Measurements from ENCODE around the gene ARIH2. TPM values are rescaled to one million over a fixed set of nuclear protein-coding genes. Genes with fewer than 3 reads are reported as not detected.
A peak's percentile ranks its signal among the peaks of the same experiment; 100 is the strongest.

Gene ARIH2
- total RNA-seq, 4 donors from 2014 or later, result 92.2 to 143 (median 123) TPM

DNA sequence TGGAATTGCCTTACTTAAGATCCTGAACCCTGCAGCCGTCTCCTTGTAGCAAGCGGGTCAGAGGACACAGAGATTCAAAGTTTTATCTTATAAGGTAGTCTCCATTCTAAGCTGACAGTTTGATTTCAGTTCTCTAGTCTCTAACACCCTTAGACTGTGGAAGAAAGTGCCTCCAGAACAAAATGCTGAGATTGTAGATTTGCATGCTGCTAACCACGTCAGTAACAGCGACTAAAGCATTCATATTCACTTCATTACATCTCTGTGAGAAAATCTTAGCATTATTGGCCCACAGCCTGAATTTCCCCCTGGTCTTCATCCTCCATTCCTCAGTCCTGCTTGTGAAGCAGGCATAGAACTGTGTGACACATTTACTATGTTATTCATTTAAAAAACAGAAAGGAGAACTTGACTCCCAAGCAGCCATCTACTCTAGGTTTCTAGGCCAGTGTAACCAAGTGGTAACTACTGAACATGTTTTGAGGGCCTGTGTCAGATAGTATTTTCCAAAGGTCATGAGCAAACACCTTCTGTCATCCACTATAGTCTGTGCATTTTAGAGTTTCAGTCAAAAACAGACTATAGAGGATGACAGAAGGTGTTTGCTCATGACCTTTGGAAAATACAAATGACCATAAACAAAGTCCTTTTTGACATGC, 27.4 kb downstream of the ARIH2 start:
- H3K27ac ChIP-seq, result no peak overlapping the region
- no peaks in the 10 kb centered on the region for H3K9me3 ChIP-seq
- no peak for ATAC-seq
- no peaks in the 10 kb centered on the region for H3K27me3 ChIP-seq
- H3K36me3 ChIP-seq, result peaks cover 0 to 11% of the 10 kb centered on the region in 2 donors
- WGBS, 2 donors (ENCODE audit: low coverage in 1 of 2), result 75 to 84% methylated on average over 4 of the region's 4 CpGs
- H3K4me3 ChIP-seq, result no peak overlapping the region
- peaks cover 0 to 16% (median 5%) of the 10 kb centered on the region in 3 donors for H3K4me1 ChIP-seq
- TF ChIP-seq POLR2AphosphoS5 (IDR thresholded peaks at IDR 0.05) (no peak), POLR2A (IDR thresholded peaks at IDR 0.05) (no peak), EP300 (IDR thresholded peaks at IDR 0.05) (no peak)
- TF ChIP-seq, protein P1, sequence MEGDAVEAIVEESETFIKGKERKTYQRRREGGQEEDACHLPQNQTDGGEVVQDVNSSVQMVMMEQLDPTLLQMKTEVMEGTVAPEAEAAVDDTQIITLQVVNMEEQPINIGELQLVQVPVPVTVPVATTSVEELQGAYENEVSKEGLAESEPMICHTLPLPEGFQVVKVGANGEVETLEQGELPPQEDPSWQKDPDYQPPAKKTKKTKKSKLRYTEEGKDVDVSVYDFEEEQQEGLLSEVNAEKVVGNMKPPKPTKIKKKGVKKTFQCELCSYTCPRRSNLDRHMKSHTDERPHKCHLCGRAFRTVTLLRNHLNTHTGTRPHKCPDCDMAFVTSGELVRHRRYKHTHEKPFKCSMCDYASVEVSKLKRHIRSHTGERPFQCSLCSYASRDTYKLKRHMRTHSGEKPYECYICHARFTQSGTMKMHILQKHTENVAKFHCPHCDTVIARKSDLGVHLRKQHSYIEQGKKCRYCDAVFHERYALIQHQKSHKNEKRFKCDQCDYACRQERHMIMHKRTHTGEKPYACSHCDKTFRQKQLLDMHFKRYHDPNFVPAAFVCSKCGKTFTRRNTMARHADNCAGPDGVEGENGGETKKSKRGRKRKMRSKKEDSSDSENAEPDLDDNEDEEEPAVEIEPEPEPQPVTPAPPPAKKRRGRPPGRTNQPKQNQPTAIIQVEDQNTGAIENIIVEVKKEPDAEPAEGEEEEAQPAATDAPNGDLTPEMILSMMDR (IDR thresholded peaks at IDR 0.05), result no peak

DNA sequence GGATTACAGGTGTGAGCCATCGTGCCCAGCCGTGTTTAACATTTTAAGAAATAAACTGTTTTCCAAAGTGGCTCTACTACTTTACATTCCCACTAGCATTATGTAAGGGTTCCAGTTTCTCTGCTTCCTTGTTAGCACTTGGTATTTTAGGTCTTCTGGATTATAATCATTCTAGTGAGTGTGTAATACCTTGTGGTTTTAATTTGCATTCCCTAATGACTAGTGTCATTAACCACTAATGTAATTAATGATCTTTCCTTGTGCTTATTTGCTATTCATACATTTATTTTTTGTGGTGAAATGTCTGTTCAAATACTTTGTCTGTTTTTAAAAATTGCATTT, 30.7 kb downstream of the ARIH2 start:
- no peaks in the 10 kb centered on the region for H3K9me3 ChIP-seq
- H3K27ac ChIP-seq, result peak overlapping the region in 2 of 4 donors; percentile 67 to 72
- H3K27me3 ChIP-seq, result no peaks in the 10 kb centered on the region
- ATAC-seq, result no peak
- WGBS, 2 donors (ENCODE audit: low coverage in 1 of 2), result 20 to 29% methylated on average over 2 of the region's 2 CpGs
- peaks cover 0 to 16% (median 5%) of the 10 kb centered on the region in 3 donors for H3K4me1 ChIP-seq
- TF ChIP-seq EP300 (IDR thresholded peaks at IDR 0.05), result no peak
- no peak for TF ChIP-seq POLR2AphosphoS5 (IDR thresholded peaks at IDR 0.05)
- TF ChIP-seq, protein P1 (IDR thresholded peaks at IDR 0.05), result no peak
- TF ChIP-seq POLR2A (IDR thresholded peaks at IDR 0.05), result no peak
- peaks cover 0 to 26% of the 10 kb centered on the region in 2 donors for H3K36me3 ChIP-seq
- H3K4me3 ChIP-seq, result no peak overlapping the region

DNA sequence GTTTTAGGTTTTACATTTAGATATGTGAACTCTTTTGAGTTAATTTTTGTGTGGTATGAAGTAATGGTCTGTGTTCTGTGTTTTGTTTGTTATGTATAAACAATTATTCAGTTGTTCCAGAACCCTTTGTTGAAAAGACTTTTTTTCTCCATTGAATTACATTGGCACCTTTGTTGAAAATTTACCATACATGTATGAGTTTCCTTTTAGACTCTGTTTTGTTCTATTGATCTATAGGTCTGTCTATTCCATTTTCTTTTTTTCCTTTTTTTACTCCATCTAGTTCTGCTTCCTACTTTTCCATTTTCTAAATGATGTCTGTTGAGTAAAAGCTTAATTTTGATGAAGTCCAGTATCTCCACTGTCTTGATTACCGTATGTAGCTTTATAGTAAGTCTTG, 31.4 kb downstream of the ARIH2 start:
- Histone ChIP-seq H3K36me3 (peaks cover 0 to 30% of the 10 kb centered on the region in 2 donors), H3K27ac (peak overlapping the region in 1 of 4 donors; percentile 72), H3K27me3 (no peaks in the 10 kb centered on the region), H3K9me3 (no peaks in the 10 kb centered on the region), H3K4me1 (peaks cover 0 to 23% (median 5%) of the 10 kb centered on the region in 3 donors), H3K4me3 (no peak overlapping the region)
- ATAC-seq, result no peak
- TF ChIP-seq POLR2AphosphoS5 (IDR thresholded peaks at IDR 0.05), result no peak
- TF ChIP-seq, protein P1 (IDR thresholded peaks at IDR 0.05), result no peak
- TF ChIP-seq EP300 (IDR thresholded peaks at IDR 0.05), result no peak
- TF ChIP-seq POLR2A (IDR thresholded peaks at IDR 0.05), result no peak
- WGBS, 2 donors (ENCODE audit: low coverage in 1 of 2), result 60 to 73% methylated on average over 1 of the region's 1 CpG

DNA sequence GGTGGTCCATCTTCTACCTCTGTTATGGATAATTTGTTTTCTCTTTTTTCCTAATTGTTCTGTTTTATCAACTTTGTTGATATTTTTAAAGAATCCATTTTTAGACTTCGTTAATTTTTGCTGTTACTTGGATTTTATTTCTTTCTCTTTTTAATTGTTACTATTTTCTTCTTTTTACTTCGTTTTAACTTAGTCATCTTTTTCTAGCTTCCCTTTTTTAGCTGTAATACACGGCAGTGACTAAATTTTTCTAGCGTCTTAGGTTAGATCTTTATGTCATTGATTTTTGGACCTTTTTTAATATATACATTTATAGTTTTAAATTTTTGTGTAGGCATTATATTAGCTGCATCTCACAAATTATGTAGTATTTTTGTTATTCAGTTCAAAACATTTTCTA, 33.1 kb downstream of the ARIH2 start:
- WGBS, 2 donors (ENCODE audit: low coverage in 1 of 2), result 91 to 92% methylated on average over 4 of the region's 4 CpGs

More for the DNA sequence above, 33.1 kb downstream of the ARIH2 start:
- peaks cover 0 to 24% (median 5%) of the 10 kb centered on the region in 3 donors for H3K4me1 ChIP-seq
- H3K9me3 ChIP-seq, result no peaks in the 10 kb centered on the region
- H3K27me3 ChIP-seq, result no peaks in the 10 kb centered on the region
- no peak for ATAC-seq
- peaks cover 0 to 20% of the 10 kb centered on the region in 2 donors for H3K36me3 ChIP-seq
- H3K4me3 ChIP-seq, result no peak overlapping the region
- H3K27ac ChIP-seq, result no peak overlapping the region
- TF ChIP-seq EP300 (IDR thresholded peaks at IDR 0.05) (no peak), POLR2AphosphoS5 (IDR thresholded peaks at IDR 0.05) (no peak), POLR2A (IDR thresholded peaks at IDR 0.05) (no peak)
- TF ChIP-seq, protein P1 (IDR thresholded peaks at IDR 0.05), result no peak
